SIG-M5 treated with dmso at 0.1 percent for 504 hours (cell line): ENCODE measurements around the gene PTCD2.
"Not testable (repeated sequence)": the region's sequence is repeated elsewhere in the genome, so short reads cannot be mapped to it uniquely, and the experiment has no call there.

Experiments
- DNase-seq: peaks from one replicate; lab custom pipeline; 2025; ENCODE audit not compliant: unreplicated experiment; lab: John Stamatoyannopoulos, UW

PTCD2 gene

DNA sequence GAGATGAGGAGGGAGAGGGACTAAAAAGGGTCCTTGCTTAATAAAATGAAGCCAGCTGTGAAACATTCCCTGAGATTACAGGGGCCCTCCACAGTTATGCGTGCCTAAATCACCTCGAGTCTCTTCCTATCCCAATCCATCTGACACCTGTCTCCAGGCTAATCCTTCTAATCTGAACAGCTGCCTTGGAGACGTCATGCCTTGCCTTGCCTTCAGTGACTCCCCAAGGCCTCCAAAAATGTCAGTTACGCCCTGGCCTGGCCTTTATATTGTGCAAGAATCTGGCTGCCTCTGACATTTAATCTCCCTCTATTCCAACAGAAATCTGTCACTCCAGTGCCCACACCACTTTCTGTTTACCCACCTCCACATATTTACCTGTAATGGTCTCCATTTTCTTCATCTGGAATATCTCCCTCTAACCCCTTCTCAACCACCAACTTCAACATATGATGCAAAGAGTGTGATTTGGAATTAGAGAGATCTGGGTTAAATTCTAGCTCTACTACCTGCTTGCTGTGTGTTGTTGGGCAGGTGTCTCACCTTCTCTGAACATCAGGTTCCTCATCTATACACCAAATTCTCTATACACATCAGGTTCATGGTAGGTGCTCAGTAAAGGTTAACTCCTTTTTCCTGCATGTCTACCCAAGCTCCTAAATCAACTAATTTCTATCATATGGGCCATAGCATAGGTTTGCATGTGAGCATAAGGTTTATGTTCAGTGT, 57.9 kb downstream of the PTCD2 start:
- DNase-seq = no peak

DNA sequence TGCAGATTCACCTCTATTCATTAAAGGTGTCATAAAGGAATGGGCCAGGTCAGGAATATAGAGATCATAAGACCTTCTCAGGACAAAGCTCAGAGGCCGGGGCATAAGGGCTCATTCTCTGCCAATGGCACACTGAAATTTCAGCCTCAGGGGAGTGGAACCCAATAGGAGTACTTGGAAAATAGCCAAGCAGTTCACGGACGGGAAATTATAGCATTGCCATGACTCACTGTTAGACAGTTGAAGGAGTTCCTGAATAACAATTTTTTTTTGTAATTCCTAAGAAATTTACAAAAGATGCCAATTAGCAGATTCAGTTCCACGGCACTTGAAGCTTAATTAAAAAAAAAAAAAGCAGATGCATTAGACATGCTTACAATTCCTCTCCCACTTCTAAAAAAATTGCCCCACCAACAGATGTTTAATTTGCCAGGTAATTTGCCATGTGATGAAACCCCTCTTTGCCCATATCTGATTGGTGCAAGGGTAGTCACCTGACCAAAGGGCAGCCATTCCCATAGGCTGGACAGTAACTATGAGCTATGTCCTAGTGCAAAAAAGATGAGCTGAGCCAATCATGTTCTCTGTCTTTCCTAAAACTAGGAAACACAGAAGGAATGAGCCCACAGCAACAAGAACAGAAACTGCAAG, 58.6 kb downstream of the PTCD2 start:
- DNase-seq = no peak

DNA sequence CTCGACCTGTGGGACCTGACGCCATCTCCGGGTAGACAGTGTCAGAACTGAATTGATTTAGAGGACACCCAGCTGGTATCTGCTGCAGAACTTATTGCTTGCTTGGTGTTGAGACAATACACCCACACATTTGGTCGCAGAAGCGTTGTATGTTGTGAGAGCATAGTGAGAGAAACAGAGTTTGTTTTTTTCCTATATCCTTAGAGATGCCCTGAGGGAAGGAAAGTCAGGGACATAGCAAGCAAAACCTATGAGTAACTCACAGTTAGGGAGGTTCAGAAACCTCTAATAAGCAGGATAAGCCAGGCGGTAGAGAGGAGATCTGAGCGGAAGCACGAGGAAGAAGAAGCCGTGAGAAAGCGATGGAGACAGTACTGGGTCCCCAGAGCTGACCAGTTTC, 59.8 kb downstream of the PTCD2 start:
- DNase-seq = no peak

DNA sequence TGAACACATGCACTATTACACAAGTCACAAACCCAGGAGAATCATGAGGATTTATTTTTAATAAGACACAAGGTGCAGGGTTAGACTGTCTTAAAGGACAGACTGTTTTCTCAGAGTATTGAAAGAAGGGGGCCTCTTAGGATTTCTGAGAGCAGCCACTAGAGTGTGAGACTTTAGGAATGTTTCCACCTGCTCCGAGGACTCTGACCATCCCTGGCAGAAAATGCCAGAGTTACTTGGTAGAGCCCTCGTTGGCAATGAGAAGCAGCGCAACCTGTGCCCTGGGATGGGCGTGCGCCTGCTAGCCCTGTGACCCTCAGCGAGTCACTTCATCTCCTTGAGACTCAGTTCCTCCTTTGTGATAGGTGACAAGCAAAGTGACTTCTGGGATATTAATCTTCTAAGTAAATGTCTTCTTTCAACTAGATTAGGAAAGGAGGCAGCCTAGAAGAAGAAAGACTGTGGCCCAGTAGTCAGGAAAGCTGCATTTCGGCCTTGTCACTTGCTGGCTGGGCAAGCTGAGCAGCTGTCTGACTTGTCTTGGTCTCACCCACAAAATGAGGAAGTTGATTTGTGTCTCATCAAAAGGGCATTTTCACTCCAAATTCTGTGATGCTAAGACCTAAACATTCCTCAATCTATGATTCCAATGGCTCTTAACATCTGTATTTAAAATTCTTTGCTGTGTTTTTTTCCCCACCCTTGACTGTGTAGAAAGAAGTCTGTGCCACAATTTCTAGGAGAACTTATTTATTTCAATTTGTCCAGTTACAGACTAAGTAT, 60.5 kb downstream of the PTCD2 start:
- DNase-seq = peak; percentile 75

DNA sequence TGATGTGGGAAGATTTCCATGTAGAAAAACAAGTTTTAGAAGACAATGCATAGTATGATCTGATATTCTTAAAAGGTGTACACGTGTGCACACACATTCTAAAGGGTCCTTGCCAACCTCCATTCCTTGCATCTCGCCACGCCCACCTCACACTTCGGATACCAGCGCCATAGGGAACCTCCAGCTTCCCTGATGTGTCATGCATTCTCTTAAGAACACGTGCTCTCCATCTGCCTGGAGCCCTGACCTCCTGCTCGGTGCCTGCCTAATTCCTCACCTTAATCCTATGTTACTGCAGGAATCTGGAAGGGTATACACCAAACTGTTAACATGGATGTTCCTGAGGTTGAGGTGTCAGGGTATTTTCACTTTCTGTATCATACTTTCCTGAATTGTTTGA, 63.1 kb downstream of the PTCD2 start:
- DNase-seq = no peak

DNA sequence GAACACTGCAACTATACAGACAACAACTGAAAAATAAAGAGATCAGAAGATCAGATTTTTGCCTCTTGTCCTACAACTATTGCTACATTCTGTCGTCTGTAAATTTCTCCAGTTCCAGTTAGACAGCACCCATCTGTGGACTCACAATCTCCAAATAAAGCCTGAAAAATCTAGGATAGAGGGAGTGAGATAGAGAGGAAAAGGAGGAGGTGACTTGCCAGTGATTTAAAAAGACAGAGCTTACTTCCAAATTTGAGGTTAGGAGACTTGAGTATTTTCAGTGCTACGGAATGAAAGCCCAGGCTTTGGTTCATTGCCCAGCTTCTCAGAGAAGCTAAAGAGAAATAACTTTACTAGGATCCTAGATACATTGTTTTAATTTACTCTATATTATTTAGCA, 63.6 kb downstream of the PTCD2 start:
- no peak for DNase-seq

DNA sequence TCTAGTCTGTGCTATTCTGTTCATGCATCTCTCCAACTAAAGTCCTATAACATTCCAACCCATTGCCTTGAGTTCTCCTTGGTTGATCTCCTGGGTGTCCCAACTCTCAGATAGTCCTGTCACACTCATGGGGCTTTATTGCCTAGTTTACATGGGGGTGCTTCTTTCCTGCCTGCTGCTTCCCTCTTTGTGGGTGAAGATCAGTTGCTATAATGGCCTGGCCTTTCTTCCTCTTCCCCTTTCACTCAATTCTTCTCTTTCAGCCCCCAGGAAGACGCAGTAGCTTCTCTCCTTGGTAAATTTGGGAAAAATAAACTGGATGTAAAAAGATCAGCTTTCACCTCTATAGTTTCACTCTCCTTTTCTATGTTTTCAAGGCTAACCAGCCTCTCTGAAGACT, 66.5 kb downstream of the PTCD2 start:
- DNase-seq = peak; percentile 83

DNA sequence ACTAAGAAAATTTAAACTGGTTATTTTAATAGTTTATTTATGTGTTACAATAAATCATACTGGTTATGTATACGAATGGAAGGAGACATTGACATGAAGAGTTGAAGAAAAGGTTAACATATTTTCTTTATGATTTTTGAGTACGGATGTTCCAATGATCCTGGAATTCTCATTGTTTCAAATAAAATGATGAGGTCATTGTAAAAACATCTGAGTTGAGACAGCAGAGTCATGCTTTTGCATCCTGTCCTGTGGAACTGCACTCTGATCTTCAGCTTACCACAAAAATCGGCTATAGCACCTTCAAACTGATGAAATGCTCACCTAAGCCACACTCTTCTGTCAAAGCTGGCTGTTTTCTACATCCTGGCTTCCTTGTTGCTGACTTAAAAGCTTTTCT, 67.8 kb downstream of the PTCD2 start:
- no peak for DNase-seq

DNA sequence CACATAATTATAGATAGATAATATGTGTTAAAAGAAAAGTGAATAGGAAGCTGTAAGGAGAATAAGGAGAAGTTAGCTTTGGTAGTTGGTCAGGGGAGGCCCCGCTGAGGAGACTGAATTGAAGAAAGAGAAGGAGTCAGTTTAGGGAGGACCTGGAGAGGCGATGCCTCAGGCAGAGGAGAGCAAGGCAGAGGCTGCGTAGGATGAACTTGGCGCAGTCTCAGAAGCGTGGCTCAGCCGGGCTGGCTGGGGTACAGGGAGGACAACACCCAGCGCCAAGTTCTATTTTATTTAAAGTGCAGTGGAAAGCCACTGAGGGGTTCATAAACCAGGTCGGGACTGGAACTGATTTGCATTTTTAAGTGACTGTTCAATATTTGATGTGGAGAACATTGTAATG, 68.5 kb downstream of the PTCD2 start:
- DNase-seq = no peak

DNA sequence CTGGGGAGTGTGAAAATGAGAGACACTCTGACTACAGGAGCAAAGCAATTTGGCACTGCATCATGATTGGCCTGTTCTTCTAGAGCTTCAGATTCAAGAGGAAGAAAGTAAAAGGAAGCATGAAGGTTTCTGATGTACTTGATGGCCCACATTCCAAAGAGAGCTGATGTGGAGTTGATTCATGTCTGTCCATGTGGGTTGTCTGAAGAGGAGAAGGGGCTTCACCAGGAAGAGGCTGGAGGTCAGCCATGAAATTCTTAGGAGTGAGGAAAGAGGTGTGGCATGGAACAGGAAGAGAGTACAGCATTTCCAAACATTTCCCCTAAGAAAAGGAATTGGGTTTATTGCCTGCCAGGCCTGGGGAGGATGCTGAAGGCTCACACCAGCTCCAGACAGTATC, 70.7 kb downstream of the PTCD2 start:
- DNase-seq = no peak

DNA sequence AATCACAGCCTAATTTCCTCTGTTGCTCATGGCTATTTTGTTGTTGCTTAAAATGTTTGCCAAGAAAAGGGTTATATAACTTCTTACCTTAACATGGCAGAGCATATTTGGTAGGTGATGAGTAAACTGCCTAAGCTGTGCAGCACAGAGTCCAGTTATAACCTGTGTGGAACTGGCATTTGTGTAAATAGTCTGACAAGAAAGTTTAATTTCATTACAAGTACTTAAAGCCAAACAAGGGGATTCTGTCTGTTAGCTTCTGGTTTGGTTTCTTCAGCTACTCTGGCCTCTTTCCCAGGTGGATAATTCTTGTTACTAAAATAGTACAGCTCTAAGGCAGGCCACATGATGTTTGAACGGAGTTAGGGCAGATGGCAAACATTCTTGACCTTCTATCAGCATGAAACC, 72.2 kb downstream of the PTCD2 start:
- DNase-seq = no peak

DNA sequence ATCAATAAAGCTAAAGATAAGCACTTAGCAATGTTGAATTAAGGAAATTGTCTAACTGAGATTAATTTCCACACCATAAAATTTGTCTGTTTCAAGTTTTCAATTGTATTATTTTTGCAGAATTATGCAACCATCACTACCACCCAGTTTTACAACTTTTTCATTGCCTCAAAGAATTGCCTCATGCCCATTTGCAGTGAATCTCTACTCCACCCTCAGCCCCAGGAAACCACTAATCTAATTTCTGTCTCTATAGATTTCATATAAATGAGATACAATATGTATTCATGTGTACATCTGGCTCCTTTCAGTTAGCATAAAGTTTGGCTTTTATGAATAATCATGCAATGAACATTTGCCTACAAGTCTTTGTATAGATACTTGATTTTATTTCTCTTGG, 72.9 kb downstream of the PTCD2 start:
- DNase-seq = no peak

DNA sequence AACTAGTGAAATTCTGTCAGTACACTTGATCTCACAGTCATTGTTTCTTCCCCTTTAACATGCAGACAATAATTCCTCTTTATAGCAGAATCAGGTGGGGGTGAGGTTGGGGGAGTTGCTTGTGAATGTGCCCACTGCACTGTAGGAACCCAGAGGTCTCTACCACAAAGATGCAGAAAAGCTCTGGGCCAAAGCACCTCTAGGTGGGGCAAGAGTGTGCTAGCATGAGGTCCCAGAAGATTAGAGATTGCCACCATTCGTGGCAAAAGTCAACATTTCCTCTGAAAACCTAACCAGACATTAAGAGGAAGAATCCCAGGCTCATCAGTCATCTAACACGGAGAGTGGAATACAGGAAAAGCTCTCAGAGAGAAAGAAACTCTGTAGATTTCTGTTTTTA, 74.5 kb downstream of the PTCD2 start:
- DNase-seq = peak; percentile 26

DNA sequence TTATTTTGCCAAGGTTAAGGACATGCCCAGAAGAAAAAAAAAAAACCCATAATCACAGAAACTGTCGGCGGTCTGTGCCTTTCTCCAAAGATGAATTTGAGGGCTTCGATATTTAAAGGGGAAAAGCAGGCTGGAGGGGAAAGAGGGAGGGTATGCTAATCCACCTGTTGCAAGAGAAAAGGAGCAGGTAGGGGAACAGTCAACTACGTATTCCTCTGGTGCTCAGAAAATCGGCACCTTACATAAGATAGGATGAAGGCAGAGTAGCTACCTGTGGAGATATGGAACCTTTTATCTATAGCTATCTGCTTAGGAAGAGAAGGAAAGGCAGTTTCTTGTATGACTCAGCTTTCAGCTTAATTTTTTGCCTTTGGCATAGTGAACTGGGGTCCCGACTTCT, 77.7 kb downstream of the PTCD2 start:
- DNase-seq = no peak

DNA sequence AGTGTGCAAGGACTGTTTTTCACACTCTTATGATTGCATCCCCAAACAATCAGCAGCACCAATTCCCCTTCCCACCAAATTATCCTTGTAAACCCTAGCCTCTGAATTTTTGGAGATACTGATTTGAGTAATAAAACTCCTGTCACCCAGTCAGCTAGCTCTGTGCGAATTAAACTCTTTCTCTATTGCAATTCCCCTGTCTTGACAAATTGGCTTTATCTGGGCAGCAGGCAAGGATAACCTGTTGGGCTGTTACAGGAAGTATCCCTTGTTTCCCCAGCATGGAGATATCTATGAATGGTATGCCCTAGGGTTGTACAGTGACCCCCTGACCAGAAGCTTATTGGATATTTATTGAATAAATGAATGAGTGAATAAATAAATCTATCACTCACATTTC, 80.8 kb downstream of the PTCD2 start:
- no peak for DNase-seq

DNA sequence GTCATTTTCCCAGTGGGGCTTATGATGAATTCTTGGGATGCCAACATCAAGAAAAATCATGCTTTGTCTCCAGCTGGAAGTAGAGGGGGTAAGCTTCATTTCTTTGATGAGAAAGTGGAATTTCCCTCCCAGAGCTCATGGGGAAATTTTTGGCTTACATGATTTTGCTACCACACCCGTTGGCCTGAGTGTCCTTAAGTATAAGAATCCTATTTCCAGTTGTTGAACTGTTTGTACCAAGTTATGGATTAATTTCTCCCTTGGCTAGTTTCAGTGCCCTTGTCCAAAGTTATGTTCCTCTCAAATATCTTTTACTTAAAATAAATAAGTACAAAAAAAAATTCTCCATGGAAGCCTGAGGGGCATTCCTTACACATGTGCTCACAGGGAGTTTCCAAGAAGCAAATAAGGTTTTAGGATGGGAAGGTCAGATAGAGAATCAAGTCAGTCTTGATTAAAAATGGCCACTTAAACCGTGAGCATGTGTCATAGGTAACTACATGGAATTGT, 82.3 kb downstream of the PTCD2 start:
- DNase-seq = no peak

DNA sequence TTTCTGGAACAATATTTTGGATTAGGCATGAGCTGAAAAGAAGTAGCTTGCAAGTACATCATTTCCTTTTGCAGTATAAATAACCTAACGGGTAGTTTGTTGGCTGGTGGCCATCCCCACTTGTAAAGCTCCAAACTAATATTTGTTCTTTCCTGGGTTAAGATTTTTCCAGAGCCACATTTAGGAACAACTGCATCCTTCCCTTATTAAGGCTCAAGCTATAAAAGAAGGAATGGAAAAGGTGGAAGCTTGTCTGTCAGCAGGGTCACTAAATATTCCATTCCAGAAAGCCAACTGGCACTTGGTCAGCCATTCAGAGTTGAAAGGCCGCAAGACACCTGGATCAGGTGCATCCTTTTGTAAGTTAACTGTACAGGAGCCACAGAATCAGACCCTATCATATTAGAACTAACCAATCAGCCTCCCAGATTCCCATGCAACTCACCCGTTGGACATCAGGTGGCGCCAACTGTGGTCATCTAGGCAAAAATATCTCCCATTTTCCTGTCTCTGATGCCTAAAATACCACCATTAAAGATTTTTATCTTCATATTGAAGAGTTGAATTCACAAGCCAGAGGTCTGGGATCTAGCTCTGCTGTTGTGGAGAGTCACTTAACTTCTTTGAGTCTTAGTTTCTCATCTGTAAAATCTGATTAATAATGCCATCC, 82.9 kb downstream of the PTCD2 start:
- no peak for DNase-seq

DNA sequence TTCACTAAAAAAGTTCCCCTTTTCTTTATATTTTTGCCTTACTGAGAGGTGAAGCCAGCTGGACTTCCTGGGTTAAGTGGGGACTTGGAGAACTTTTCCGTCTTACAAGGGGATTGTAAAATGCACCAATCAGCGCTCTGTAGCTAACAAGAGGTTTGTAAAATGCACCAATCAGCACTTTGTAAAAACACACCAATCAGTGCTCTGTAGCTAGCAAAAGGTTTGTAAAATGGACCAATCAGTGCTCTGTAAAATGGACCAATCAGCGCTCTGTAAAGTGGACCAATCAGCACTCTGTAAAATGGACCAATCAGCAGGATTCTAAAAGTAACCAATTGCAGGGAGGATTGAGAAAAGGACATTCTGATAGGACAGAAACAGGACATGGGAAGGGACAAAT, 84.6 kb downstream of the PTCD2 start:
- not testable (repeated sequence) for DNase-seq

DNA sequence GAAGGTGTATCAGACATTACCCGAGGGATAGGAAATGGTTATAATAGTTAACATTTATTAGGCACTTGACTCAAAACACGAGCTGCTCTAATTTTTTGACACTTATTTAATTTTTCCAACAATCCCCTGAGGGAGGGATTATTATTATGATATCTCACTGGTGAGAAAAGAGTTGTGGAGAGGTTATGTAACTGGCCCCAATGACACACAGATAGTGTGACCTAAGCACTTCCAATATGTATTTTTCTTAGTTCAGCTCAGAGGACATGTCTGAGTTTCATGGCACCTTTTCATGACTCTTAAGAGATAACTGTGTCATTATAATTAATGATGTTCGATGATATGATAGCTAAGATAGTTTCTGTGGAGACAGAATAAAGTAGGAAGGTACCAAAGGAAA, 86.9 kb downstream of the PTCD2 start:
- DNase-seq = no peak

DNA sequence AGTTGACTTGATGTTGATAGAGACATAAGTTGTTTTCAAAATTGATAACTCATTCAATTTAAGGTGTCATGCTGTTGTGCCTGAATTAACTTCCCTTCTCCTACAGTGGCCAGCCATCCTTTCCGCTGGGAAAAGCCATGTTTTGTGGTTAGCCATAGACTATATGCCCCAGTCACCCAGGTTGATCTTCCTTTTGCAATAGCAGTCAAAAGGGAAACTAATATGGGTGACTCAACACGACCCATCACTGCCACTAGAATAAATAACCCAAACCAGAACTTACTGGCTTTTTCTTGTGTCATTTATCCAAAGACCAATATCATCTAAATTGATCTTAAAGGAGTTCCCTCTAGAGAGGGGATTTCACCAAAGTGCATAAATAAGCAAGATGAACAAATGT, 87.4 kb downstream of the PTCD2 start:
- DNase-seq = no peak

DNA sequence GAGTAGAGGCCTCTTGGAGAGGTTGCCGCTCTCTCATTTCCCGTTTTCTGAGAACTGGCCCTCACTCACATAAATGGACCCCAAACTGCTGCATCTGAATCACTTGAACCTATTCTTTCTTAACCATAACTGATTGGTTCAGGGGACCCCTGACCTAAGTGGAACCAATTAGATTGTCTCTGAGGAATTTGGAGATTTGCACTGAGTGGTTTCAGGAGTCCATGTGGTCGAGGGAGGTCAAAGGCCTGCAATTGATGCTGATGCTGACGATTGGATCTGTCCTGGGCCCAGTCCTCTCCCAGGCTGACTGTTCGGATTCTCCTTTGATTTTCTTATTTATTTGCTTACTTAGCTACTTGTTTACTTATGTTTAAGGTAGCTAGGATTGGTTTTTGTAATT, 88.0 kb downstream of the PTCD2 start:
- no peak for DNase-seq
